Caki2 (cell line): ENCODE measurements around the gene DNLZ. TPM values are rescaled to one million over a fixed set of nuclear protein-coding genes. Genes with fewer than 3 reads are reported as not detected.
"Not testable (repeated sequence)": the region's sequence is repeated elsewhere in the genome, so short reads cannot be mapped to it uniquely, and the experiment has no call there.

Experiments used
- DNase-seq: peaks from one replicate; pipeline ENCODE4 v3.0.0-alpha.2; 2015; ENCODE audit warnings: low read depth
- in situ Hi-C: cut with HindIII; loops from 2 replicates; pipeline ENCODE4 v1.10.0; 2016; ENCODE audit warnings: low sequenced_read_pairs, low pct_unique_long_range_greater_than_20kb, mixed read lengths
- total RNA-seq: library from RNA; depleted of rRNA; stranded (reverse); fragments of >200 nt; shearing (Covaris generic); gene quantifications from 2 replicates; pipeline ENCODE4 v1.2.3, GENCODE V29; 2014; ENCODE audit warnings: low replicate concordance

DNLZ gene
- total RNA-seq, 1 experiment from 2014 or later = 37.8 TPM

DNA sequence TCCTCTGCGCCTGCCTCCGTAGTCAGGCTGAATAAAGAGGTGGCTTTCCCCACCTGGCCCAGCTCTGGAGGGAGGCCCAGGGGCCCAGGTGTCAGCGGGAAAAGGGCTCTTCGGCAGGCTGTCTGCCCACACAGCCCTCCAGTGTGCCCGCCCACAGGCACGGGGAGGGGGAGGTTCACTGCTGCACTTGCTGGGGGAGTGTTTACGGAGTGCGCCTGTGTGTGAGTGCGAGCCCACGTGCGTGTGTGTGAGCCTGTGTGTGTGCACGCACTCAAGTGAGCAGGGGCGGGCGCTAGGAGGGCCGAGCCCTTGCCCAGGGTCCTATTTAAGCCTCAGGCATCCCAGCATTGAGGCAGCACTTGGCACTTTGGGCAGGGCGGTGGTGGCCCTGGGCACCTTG, 10.9 kb downstream of the DNLZ start:
- no peak for DNase-seq
- in situ Hi-C loops = no loop called here

GRCh38 chr9:136351868-136352267, 11.7 kb downstream of the DNLZ start:
- DNase-seq, in situ Hi-C loops: not testable (repeated sequence)

DNA sequence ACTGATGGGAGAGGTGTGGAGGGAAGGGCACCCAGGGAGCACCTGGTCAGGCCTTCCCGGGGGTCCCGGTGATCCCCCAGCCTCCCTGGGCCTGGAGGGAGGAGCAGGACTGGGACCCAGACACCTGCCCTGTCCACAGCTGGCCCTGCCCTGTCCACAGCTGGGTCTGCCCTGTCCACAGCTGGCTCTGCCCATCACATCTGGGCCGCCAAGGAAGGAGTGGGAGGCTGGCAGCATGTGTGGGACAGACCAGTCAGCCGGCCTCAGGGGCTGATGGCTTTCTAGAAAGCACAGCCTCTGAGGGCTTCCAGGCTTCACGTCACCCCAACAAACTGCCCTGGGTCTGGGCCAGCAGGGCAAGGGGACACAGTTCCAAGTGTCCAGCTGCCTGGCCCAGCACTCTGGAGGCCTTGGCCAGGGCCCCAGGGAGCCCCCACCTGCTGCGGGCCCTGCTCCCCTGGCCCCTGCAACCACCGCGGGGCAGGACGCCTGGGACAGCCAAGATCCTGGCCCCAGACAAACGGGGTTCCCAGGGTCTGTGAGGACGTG, 12.2 kb downstream of the DNLZ start:
- DNase-seq = no peak
- in situ Hi-C loops = no loop called here

DNA sequence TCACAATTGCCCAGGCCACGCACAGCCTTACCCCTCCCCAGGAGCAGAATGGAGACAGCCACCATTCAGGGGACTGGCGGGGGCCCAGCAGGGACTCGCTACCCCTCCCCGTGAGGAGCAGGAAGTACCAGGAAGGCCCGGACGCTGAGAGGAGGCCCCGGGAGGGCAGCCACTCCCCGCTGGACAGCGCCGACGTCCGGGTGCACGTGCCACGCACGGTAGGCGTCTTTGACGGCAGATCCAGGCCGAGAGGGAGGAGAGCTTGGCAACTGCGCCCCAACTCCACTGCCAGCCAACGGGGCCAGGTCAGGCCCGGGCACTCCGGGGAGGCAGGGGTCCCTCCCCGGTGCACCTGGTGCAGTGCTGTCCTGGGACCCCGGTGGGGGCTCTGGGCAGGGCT, 14.0 kb downstream of the DNLZ start:
- DNase-seq = no peak
- in situ Hi-C loops = no loop called here

- DNase-seq = no peak
- in situ Hi-C loops = no loop called here
Observed at GRCh38 chr9:136348691-136349090, 14.9 kb downstream of the DNLZ start.

GRCh38 chr9:136347472-136348256, 15.9 kb downstream of the DNLZ start:
- no peak for DNase-seq
- in situ Hi-C loops = no loop called here

- in situ Hi-C loops = no loop called here
- no peak for DNase-seq
Observed at GRCh38 chr9:136346927-136347465, 16.5 kb downstream of the DNLZ start.

- no peak for DNase-seq
- in situ Hi-C loops = no loop called here
Observed at GRCh38 chr9:136346157-136346481, 17.4 kb downstream of the DNLZ start.

DNA sequence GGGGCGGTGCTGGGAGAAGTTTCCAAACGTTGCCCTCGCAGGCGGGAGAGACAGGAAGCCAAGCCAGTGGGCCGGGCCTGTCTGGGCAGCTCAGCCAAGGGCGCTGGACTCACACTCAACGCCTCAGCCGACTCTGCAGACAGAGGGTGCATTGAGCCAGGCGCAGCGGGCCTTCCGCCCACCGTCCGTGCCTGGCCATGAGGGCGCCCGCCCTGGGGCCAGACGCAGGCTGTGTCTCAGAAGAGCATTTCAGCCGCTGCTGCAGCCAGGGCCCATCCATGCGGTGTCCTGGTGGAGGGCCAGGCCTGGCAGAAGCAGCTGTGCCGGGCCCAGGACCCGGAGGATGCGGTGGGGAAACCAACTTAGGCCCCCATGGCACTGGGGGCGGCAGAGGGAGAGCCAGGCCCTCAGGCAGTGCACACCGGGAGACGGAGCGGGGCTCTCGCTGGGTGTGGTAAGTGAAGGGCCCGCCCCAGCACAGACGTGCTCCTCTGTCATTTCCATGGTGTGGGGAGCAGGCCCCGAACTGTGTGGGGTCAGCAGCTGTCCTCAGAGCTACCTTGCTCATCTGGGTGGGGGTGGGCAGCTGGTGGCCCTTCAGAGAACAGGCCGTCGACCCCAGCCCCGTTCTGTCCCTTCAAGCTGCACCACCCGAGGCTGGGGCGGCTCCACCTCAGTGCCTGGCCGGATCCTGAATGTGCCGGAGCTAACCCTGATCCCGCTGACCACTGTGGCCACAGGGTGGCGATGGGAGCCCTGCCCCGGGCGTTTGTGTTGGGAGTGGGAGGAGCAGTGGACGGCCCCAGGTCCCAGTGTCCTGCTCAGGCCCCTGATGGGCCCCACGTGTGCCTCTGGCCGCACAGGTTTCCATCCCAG, 18.0 kb downstream of the DNLZ start:
- in situ Hi-C loops = no loop called here
- DNase-seq = peak; percentile 25

- no peak for DNase-seq
- in situ Hi-C loops = no loop called here
Observed at GRCh38 chr9:136344544-136345280, 18.8 kb downstream of the DNLZ start.

DNA sequence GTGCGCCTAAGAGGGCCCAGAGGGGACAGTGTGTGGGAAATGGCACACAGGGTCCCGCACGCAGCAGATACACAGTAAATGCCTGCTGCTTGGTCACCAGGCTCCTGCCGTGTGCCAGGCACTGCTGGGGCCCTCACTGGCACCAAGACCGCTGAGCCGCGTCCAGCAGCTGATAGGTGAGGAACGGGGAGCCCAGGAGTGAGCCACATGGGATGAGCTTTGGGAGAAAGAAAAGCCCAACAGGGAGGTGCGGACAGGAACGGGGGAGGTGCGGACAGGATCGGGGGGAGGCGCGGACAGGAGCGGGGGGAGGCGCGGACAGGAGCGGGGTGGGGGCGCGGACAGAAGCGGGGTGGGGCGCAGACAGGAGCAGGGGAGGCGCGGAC, 19.7 kb downstream of the DNLZ start:
- DNase-seq = no peak
- in situ Hi-C loops = no loop called here

GRCh38 chr9:136343121-136343883, 20.2 kb downstream of the DNLZ start:
- in situ Hi-C loops = no loop called here
- no peak for DNase-seq

GRCh38 chr9:136342181-136343120, 21.1 kb downstream of the DNLZ start:
- in situ Hi-C loops = no loop called here
- no peak for DNase-seq

DNA sequence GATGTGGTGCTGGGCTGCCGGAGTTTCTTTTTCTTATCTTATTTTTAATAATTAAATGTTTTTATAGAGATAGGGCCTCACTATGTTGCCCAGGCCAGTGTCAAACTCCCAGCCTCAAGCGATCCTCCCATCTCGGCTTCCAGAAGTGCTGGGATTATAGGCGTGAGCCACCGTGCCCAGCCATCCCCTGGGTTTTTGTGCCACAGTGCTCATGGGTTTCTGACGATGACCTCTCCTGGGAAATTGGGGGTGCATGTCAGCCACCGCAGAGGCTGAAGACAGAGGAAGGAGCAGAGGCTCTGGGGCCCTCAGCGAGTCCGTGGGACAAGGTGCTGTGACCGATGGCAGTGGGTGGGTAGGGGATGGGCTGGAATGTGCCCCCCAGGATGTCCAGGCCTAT, 21.8 kb downstream of the DNLZ start:
- DNase-seq = no peak
- in situ Hi-C loops = no loop called here

DNA sequence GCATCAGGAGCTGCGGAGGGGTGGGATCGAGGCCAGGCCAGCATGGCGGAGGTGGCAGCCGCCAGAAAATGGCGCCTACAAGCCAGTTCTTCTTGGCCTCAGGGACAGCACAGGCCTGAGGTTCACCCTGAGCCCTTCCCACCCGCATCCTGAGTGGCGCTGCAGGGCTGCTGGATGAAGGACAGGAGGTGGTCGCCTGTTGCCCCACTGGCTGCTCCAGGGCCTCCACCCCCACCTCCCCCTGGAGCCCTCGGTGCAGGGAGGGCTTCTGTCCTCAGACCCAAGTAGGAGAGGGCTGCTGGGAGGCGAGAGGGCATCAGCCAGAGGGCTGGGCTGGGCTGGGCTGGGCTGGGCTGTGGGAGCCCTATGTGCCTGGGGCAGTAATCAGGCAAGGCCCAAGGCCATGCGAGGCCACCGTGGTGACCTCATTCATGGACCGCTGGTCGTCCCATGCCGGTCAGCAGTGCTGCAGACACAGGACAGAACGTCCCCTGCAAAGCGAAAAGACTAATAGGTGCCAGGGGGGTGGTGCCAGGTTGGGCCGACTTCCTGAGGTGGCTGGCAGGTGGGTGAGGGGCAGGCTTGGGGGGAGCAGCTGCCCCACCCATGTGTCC, 22.4 kb downstream of the DNLZ start:
- in situ Hi-C loops = no loop called here
- DNase-seq = no peak

DNA sequence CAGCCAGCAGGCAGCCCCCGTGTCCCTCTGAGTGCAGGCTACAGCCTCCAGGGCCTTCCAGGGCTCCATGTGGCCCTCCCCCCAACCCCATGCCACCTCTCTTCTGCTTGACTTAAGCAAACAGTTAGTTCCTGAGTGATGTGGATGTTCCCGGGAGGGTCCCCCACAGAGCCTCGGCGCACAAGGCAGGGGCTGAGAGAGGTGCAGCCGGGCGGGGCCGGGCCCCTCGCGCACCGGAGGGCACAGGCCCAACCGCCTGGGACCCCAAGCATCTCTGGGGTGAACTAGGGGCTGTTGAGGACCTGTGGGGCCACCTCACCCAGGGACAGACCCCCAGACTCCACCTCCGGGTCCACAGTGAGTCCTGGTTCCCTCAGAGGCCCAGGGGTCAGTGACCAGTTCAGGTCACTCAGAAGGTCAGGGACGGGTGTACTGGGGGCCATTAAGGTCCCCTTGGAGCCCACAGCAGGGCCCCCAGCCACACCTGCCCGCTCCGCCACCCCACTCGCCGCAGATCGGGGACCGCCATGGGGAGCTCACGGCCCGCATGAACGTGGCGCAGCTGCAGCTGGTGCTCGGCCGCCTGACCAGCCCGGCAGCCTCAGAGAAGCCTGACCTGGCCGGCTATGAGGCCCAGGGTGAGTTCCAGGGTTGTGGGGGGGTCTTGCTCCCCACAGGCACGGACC, 23.0 kb downstream of the DNLZ start:
- DNase-seq = no peak
- in situ Hi-C loops = no loop called here
